HCT116 (cell line): ENCODE data around the gene SARS1. TPM values are rescaled to one million over a fixed set of nuclear protein-coding genes. Genes with fewer than 3 reads are reported as not detected.

Experiments
- ATAC-seq: fragments of 200-7000 bp; cut with Tn5 transposase; 2 replicates; pipeline ENCODE4 v1.9.1; 2020; ENCODE audit warnings: mild to moderate bottlenecking, moderate library complexity
- BruUV-seq: library from RNA; stranded (reverse); fragments of 400-500 nt; replicated peaks from 2 replicates; lab custom pipeline; 2021; lab: Mats Ljungman, UMichigan
- CTCF ChIA-PET: fragments of 300-600 bp; sonication (Branson Sonifier 250); formaldehyde crosslinking; loops from one replicate; lab custom pipeline; 2021; ENCODE audit warnings: antibody characterized with exemption; lab: Charles Lee
- POLR2A ChIA-PET: fragments of 300-600, 350-600 bp; sonication (Branson Sonifier 250); formaldehyde crosslinking; loops from one replicate; lab custom pipeline; 2021; ENCODE audit warnings: antibody characterized with exemption; lab: Charles Lee
- RAD21 ChIA-PET, 2 experiments: fragments of 300-600 bp; sonication (Branson Sonifier 250); formaldehyde crosslinking; loops; one replicate each; lab custom pipeline; 2023; ENCODE audit warnings: low total read pairs in 2 of 2; ENCODE audit not compliant: uncharacterized antibody in 2 of 2, unreplicated experiment in 2 of 2, low non-redundant PET in 1 of 2; lab: Charles Lee
- DNase-seq: peaks from one replicate; pipeline ENCODE4 v3.0.0-alpha.2; 2010; ENCODE audit warnings: low read depth, low spot score
- H2AFZ ChIP-seq: fragments of 200-600 bp; shearing (Covaris generic), sonication (generic); 2 replicates; pipeline ENCODE4 v1.6.1; 2017; ENCODE audit warnings: low read depth, mixed run types, mixed read lengths, antibody characterized with exemption, low read length; ENCODE audit not compliant: poor library complexity, severe bottlenecking
- H3K27ac ChIP-seq: 2 replicates; pipeline ENCODE4 v1.5.1; 2012; ENCODE audit warnings: low read depth, low read length
- H3K27me3 ChIP-seq: fragments of 200-600 bp; sonication (generic); 2 replicates; pipeline ENCODE4 v1.6.1; 2016; ENCODE audit warnings: mixed run types, low read length, mixed read lengths; ENCODE audit not compliant: insufficient read depth
- H3K36me3 ChIP-seq, 2 experiments: fragments of 200-500 bp in 1 of 2; fragments of 200-600 bp in 1 of 2; sonication (Bioruptor generic) in 1 of 2; sonication (generic) in 1 of 2; 2 replicates each; pipeline versions ENCODE4 v1.5.1 to v1.6.1; 2014 to 2016; ENCODE audit warnings: low read length in 2 of 2, inconsistent platforms in 1 of 2, mixed read lengths in 1 of 2, mixed run types in 1 of 2; ENCODE audit not compliant: insufficient read depth in 2 of 2, control insufficient read depth in 1 of 2
- H3K4me1 ChIP-seq, 2 experiments: fragments of 200-600 bp in 1 of 2; sonication (generic) in 1 of 2; 2 replicates each; pipeline versions ENCODE4 v1.5.1 to v1.6.1; 2012 to 2017; ENCODE audit warnings: low read length in 2 of 2, inconsistent platforms in 1 of 2, mild to moderate bottlenecking in 1 of 2, mixed read lengths in 1 of 2, mixed run types in 1 of 2, moderate library complexity in 1 of 2; ENCODE audit not compliant: insufficient read depth in 2 of 2, control insufficient read depth in 1 of 2
- H3K4me2 ChIP-seq: fragments of 200-600 bp; sonication (generic); 2 replicates; pipeline ENCODE4 v1.6.1; 2017; ENCODE audit warnings: mixed run types, low read length, mixed read lengths
- H3K4me3 ChIP-seq, 2 experiments: fragments of 200-600 bp in 1 of 2; sonication (generic) in 1 of 2; replicated peaks in 1 of 2; 2 replicates each; pipeline ENCODE4 v1.5.1; 2011 to 2016; ENCODE audit warnings: low read length in 2 of 2, control low read depth in 1 of 2, low read depth in 1 of 2, mild to moderate bottlenecking in 1 of 2, mixed read lengths in 1 of 2, mixed run types in 1 of 2
- H3K79me2 ChIP-seq: fragments of 200-600 bp; sonication (generic); 2 replicates; pipeline ENCODE4 v1.6.1; 2017; ENCODE audit warnings: mild to moderate bottlenecking, mixed run types, low read length, moderate library complexity, mixed read lengths; ENCODE audit not compliant: insufficient read depth
- H3K9ac ChIP-seq: fragments of 200-600 bp; sonication (generic); 2 replicates; pipeline ENCODE4 v1.6.1; 2016; ENCODE audit warnings: low read length, mixed read lengths
- H3K9me2 ChIP-seq: fragments of 200-600 bp; sonication (generic), shearing (Covaris generic); 2 replicates; pipeline ENCODE4 v1.6.1; 2017; ENCODE audit warnings: mixed run types, mild to moderate bottlenecking, moderate library complexity; ENCODE audit not compliant: insufficient read depth
- H3K9me3 ChIP-seq, 2 experiments: fragments of 200-500 bp in 1 of 2; fragments of 200-600 bp in 1 of 2; sonication (Bioruptor generic) in 1 of 2; sonication (generic) in 1 of 2; 2 replicates each; pipeline ENCODE4 v1.6.1; 2014 to 2017; ENCODE audit warnings: low read length in 2 of 2, mixed read lengths in 2 of 2, inconsistent platforms in 1 of 2, low read depth in 1 of 2, mild to moderate bottlenecking in 1 of 2, mixed run types in 1 of 2, moderate library complexity in 1 of 2; ENCODE audit not compliant: control insufficient read depth in 1 of 2, insufficient read depth in 1 of 2
- H4K20me1 ChIP-seq: fragments of 200-600 bp; sonication (generic), shearing (Covaris generic); 2 replicates; pipeline ENCODE4 v1.6.1; 2017; ENCODE audit warnings: mixed run types, mild to moderate bottlenecking, moderate library complexity; ENCODE audit not compliant: insufficient read depth
- ATF3 ChIP-seq: IDR thresholded peaks from 2 replicates; pipeline ENCODE4 v1.6.1; 2012
- CBX3 ChIP-seq: IDR thresholded peaks from 2 replicates; pipeline ENCODE4 v1.6.1; 2012; ENCODE audit warnings: low read depth
- CEBPB ChIP-seq: IDR thresholded peaks from 2 replicates; pipeline ENCODE4 v1.6.1; 2012; ENCODE audit warnings: low read depth
- ELF1 ChIP-seq: IDR thresholded peaks from 2 replicates; pipeline ENCODE4 v1.6.1; 2012; ENCODE audit warnings: low read depth, borderline replicate concordance
- JUND ChIP-seq: IDR thresholded peaks from 2 replicates; pipeline ENCODE4 v1.6.1; 2012
- POLR2A ChIP-seq: IDR thresholded peaks from 2 replicates; pipeline ENCODE4 v1.7.0; 2011; ENCODE audit warnings: borderline replicate concordance; ENCODE audit not compliant: insufficient read depth, insufficient read length; ENCODE audit errors: extremely low read depth
- POLR2AphosphoS5 ChIP-seq: IDR thresholded peaks from 2 replicates; pipeline ENCODE4 v1.6.1; 2011; ENCODE audit warnings: mild to moderate bottlenecking, low read depth, low read length, moderate library complexity
- RAD21 ChIP-seq: IDR thresholded peaks from 2 replicates; pipeline ENCODE4 v1.6.1; 2012; ENCODE audit warnings: low read depth, mild to moderate bottlenecking
- SIN3A ChIP-seq: IDR thresholded peaks from 2 replicates; pipeline ENCODE4 v1.6.1; 2012; ENCODE audit warnings: low read depth
- SRF ChIP-seq: IDR thresholded peaks from 2 replicates; pipeline ENCODE4 v1.6.1; 2012; ENCODE audit warnings: low read depth
- TCF7L2 ChIP-seq: IDR thresholded peaks from 2 replicates; pipeline ENCODE4 v1.7.0; 2011; ENCODE audit warnings: borderline replicate concordance, inconsistent platforms; ENCODE audit not compliant: insufficient read depth, insufficient read length; ENCODE audit errors: extremely low read depth
- YY1 ChIP-seq: IDR thresholded peaks from 2 replicates; pipeline ENCODE4 v1.6.1; 2011; ENCODE audit warnings: low read length, low read depth, moderate library complexity, mild to moderate bottlenecking; ENCODE audit not compliant: insufficient replicate concordance; ENCODE audit errors: extremely low read depth
- ZFX ChIP-seq: fragments of 450-650 bp; IDR thresholded peaks from 2 replicates; pipeline ENCODE4 v1.6.1; 2017
- intact Hi-C: fragments of 100-400 bp; cut with micrococcal nuclease; formaldehyde crosslinking; loops from 2 replicates; pipeline ENCODE4 v1.10.0; 2022
- total RNA-seq: library from RNA; stranded (reverse); gene quantifications from one replicate; pipeline ENCODE4 v1.2.1, GENCODE V29; 2021; ENCODE audit not compliant: unreplicated experiment
- TF ChIP-seq, protein P1 (sequence below), 3 experiments: fragments of 200-600 bp in 1 of 3; sonication (generic) in 1 of 3; IDR thresholded peaks in 2 of 3; conservative IDR thresholded peaks in 1 of 3; 2 replicates each; pipeline ENCODE4 v1.5.1; 2012 to 2017; ENCODE audit warnings: low read depth in 2 of 3, low read length in 2 of 3, antibody characterized with exemption in 1 of 3, borderline replicate concordance in 1 of 3, control low read depth in 1 of 3, mild to moderate bottlenecking in 1 of 3, mixed read lengths in 1 of 3, mixed run types in 1 of 3, moderate library complexity in 1 of 3; ENCODE audit not compliant: insufficient read depth in 1 of 3
- TF ChIP-seq, protein P2 (sequence below): IDR thresholded peaks from 2 replicates; pipeline ENCODE4 v1.6.1; 2012; ENCODE audit warnings: low read depth

SARS1 gene
- total RNA-seq, 1 experiment from 2014 or later, result 206 TPM

GRCh38 chr1:109241841-109242345, 28.2 kb downstream of the SARS1 start:
- H3K9ac ChIP-seq, result no peak overlapping the region
- no peaks in the 10 kb centered on the region for H3K27me3 ChIP-seq
- CTCF ChIA-PET, result interaction anchor here (1.2 kb wide), 1 partner anchor 22 kb away, joined by 3 read pairs; no protein-coding TSS in a partner anchor
- no peak overlapping the region for H2AFZ ChIP-seq
- BruUV-seq, result no TSS peak
- no peak overlapping the region for H3K4me3 ChIP-seq
- no peak overlapping the region for H3K4me2 ChIP-seq
- no peaks in the 10 kb centered on the region for H3K9me2 ChIP-seq
- POLR2A ChIA-PET, result interaction anchor here (0.6 kb wide), 1 partner anchor 41 kb away, joined by 3 read pairs; the partner anchor contains the start of gene PSRC1
- no peaks in the 10 kb centered on the region for H3K79me2 ChIP-seq
- peaks cover 6 to 18% of the 10 kb centered on the region in 2 experiments; a peak in 2 of 4 replicates for H3K4me1 ChIP-seq
- H3K36me3 ChIP-seq, result peaks cover 12 to 14% of the 10 kb centered on the region in 2 experiments; a peak in 2 of 4 replicates
- H3K9me3 ChIP-seq, result no peaks in the 10 kb centered on the region
- H4K20me1 ChIP-seq, result no peaks in the 10 kb centered on the region
- RAD21 ChIA-PET, result no interaction called here
- DNase-seq (no peak), ATAC-seq (no peak)
- intact Hi-C loops, result loop anchor here (1.0 kb wide), 1 partner anchor 7 kb away; the partner anchor contains the start of gene CELSR2
- TF ChIP-seq SIN3A, result no peak; the same call in 1 of the 2 replicates
- TF ChIP-seq SRF, result no peak
- no peak for TF ChIP-seq TCF7L2
- TF ChIP-seq ZFX, result no peak
- peak; percentile 34; the same call in 1 of the 2 replicates for TF ChIP-seq POLR2AphosphoS5
- TF ChIP-seq YY1, result no peak
- TF ChIP-seq, all 23 proteins: peak for 1
- H3K27ac ChIP-seq, result no peak overlapping the region

- intact Hi-C loops, result no loop called here
- peaks cover 6 to 18% of the 10 kb centered on the region in 2 experiments; a peak in 2 of 4 replicates for H3K4me1 ChIP-seq
- no peaks in the 10 kb centered on the region for H3K79me2 ChIP-seq
- H3K4me2 ChIP-seq, result no peak overlapping the region
- no peaks in the 10 kb centered on the region for H4K20me1 ChIP-seq
- ChIA-PET POLR2A (no interaction called here), RAD21 (no interaction called here), CTCF (interaction anchor here (1.2 kb wide), 1 partner anchor 21 kb away, joined by 3 read pairs; no protein-coding TSS in a partner anchor)
- ATAC-seq, result no peak
- H3K36me3 ChIP-seq, result peaks cover 7 to 9% of the 10 kb centered on the region in 2 experiments; a peak in 2 of 4 replicates
- no peaks in the 10 kb centered on the region for H3K9me3 ChIP-seq
- DNase-seq, result no peak
- no peak overlapping the region for H3K27ac ChIP-seq
- H2AFZ ChIP-seq, result no peak overlapping the region
- BruUV-seq, result no TSS peak
- no peak overlapping the region for H3K9ac ChIP-seq
- no peaks in the 10 kb centered on the region for H3K27me3 ChIP-seq
- no peak overlapping the region for H3K4me3 ChIP-seq
- H3K9me2 ChIP-seq, result no peaks in the 10 kb centered on the region
- TF ChIP-seq CEBPB (no peak), POLR2A (no peak), JUND (no peak), CBX3 (no peak), YY1 (no peak), ZFX (no peak), SRF (no peak), ATF3 (no peak), ELF1 (no peak), RAD21 (no peak)
- TF ChIP-seq, protein P1, sequence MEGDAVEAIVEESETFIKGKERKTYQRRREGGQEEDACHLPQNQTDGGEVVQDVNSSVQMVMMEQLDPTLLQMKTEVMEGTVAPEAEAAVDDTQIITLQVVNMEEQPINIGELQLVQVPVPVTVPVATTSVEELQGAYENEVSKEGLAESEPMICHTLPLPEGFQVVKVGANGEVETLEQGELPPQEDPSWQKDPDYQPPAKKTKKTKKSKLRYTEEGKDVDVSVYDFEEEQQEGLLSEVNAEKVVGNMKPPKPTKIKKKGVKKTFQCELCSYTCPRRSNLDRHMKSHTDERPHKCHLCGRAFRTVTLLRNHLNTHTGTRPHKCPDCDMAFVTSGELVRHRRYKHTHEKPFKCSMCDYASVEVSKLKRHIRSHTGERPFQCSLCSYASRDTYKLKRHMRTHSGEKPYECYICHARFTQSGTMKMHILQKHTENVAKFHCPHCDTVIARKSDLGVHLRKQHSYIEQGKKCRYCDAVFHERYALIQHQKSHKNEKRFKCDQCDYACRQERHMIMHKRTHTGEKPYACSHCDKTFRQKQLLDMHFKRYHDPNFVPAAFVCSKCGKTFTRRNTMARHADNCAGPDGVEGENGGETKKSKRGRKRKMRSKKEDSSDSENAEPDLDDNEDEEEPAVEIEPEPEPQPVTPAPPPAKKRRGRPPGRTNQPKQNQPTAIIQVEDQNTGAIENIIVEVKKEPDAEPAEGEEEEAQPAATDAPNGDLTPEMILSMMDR (IDR thresholded peaks at IDR 0.05 in 2 of 3, conservative IDR thresholded peaks at IDR 0.05 in 1 of 3; ENCODE audit: borderline replicate concordance in 1 of 3, insufficient read depth in 1 of 3, low read depth in 2 of 3, low read length in 2 of 3), result no peak
- TF ChIP-seq, protein P2, sequence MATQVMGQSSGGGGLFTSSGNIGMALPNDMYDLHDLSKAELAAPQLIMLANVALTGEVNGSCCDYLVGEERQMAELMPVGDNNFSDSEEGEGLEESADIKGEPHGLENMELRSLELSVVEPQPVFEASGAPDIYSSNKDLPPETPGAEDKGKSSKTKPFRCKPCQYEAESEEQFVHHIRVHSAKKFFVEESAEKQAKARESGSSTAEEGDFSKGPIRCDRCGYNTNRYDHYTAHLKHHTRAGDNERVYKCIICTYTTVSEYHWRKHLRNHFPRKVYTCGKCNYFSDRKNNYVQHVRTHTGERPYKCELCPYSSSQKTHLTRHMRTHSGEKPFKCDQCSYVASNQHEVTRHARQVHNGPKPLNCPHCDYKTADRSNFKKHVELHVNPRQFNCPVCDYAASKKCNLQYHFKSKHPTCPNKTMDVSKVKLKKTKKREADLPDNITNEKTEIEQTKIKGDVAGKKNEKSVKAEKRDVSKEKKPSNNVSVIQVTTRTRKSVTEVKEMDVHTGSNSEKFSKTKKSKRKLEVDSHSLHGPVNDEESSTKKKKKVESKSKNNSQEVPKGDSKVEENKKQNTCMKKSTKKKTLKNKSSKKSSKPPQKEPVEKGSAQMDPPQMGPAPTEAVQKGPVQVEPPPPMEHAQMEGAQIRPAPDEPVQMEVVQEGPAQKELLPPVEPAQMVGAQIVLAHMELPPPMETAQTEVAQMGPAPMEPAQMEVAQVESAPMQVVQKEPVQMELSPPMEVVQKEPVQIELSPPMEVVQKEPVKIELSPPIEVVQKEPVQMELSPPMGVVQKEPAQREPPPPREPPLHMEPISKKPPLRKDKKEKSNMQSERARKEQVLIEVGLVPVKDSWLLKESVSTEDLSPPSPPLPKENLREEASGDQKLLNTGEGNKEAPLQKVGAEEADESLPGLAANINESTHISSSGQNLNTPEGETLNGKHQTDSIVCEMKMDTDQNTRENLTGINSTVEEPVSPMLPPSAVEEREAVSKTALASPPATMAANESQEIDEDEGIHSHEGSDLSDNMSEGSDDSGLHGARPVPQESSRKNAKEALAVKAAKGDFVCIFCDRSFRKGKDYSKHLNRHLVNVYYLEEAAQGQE, result no peak
Observed at GRCh38 chr1:109242387-109242786, 28.7 kb downstream of the SARS1 start.
